Mammary epithelial cell (primary cell): ENCODE measurements around the gene ARNT2.

ENCODE experiments used
- EZH2 ChIP-seq: IDR thresholded peaks from 2 replicates; pipeline ENCODE4 v1.6.1; 2012; ENCODE audit warnings: low read length, inconsistent platforms, borderline replicate concordance
- TF ChIP-seq, protein P1 (sequence below), 2 donors: IDR thresholded peaks in 1 of 2; conservative IDR thresholded peaks in 1 of 2; 2 replicates each; pipeline ENCODE4 v1.5.1; 2011 to 2012; ENCODE audit warnings: inconsistent platforms in 2 of 2, low read length in 2 of 2, mild to moderate bottlenecking in 2 of 2, control low read depth in 1 of 2, low read depth in 1 of 2; ENCODE audit not compliant: insufficient read depth in 1 of 2; ENCODE audit errors: extremely low read depth in 1 of 2

DNA sequence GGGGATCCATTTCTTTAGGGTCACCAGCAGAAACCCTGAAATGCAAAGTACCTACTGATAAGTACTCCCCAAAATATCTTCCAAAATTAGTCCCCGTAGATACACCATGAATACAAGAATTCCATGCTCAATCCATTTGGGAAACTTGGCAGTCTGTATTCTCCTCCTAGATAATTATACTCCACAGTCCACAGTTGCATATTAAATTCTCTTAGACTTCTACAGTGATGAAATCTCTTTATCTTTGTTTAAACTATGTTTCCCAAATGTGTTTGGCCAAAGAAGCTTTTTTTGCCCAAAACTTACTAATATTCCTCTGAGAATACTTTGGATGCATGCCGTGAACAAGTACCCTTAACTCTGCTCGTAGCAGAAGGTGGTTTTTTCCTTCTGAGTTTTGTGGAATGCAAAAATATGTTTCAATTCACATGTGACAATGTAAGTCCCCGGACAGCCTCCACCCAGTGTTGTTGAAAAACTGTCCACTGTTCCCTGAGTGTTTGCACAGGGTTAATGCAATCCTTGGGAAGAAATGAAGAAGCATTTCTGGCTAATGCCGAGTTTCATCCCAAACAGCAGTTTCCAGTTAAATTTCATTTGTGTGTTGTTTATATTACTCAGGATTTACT is 126.7 kb downstream of the ARNT2 start:
- TF ChIP-seq, protein P1, sequence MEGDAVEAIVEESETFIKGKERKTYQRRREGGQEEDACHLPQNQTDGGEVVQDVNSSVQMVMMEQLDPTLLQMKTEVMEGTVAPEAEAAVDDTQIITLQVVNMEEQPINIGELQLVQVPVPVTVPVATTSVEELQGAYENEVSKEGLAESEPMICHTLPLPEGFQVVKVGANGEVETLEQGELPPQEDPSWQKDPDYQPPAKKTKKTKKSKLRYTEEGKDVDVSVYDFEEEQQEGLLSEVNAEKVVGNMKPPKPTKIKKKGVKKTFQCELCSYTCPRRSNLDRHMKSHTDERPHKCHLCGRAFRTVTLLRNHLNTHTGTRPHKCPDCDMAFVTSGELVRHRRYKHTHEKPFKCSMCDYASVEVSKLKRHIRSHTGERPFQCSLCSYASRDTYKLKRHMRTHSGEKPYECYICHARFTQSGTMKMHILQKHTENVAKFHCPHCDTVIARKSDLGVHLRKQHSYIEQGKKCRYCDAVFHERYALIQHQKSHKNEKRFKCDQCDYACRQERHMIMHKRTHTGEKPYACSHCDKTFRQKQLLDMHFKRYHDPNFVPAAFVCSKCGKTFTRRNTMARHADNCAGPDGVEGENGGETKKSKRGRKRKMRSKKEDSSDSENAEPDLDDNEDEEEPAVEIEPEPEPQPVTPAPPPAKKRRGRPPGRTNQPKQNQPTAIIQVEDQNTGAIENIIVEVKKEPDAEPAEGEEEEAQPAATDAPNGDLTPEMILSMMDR (conservative IDR thresholded peaks at IDR 0.05 in 1 of 2, IDR thresholded peaks at IDR 0.05 in 1 of 2; ENCODE audit: extremely low read depth in 1 of 2, insufficient read depth in 1 of 2, low read depth in 1 of 2, low read length in 2 of 2) = no peak
- TF ChIP-seq EZH2 = no peak
